IPS-18a (cell line): ENCODE data around the gene PPP2R2D.

Experiments used
- H3K27ac ChIP-seq: one replicate; pipeline ENCODE4 v1.5.1; 2013; ENCODE audit warnings: low read length
- H3K27me3 ChIP-seq: one replicate; pipeline ENCODE4 v1.6.1; 2013; ENCODE audit warnings: mild to moderate bottlenecking, low read length; ENCODE audit not compliant: control insufficient read depth, insufficient read depth
- H3K36me3 ChIP-seq: one replicate; pipeline ENCODE4 v1.6.1; 2013; ENCODE audit warnings: low read depth, low read length; ENCODE audit not compliant: control insufficient read depth
- H3K4me1 ChIP-seq: one replicate; pipeline ENCODE4 v1.6.1; 2013; ENCODE audit warnings: low read depth, low read length; ENCODE audit not compliant: control insufficient read depth
- H3K4me3 ChIP-seq: one replicate; pipeline ENCODE4 v1.5.1; 2013; ENCODE audit warnings: low read length
- H3K9ac ChIP-seq: one replicate; pipeline ENCODE4 v1.6.1; 2013; ENCODE audit warnings: mild to moderate bottlenecking, low read length, moderate library complexity
- H3K9me3 ChIP-seq: one replicate; pipeline ENCODE4 v1.6.1; 2013; ENCODE audit warnings: low read depth, low read length; ENCODE audit not compliant: control insufficient read depth

Gene PPP2R2D

DNA sequence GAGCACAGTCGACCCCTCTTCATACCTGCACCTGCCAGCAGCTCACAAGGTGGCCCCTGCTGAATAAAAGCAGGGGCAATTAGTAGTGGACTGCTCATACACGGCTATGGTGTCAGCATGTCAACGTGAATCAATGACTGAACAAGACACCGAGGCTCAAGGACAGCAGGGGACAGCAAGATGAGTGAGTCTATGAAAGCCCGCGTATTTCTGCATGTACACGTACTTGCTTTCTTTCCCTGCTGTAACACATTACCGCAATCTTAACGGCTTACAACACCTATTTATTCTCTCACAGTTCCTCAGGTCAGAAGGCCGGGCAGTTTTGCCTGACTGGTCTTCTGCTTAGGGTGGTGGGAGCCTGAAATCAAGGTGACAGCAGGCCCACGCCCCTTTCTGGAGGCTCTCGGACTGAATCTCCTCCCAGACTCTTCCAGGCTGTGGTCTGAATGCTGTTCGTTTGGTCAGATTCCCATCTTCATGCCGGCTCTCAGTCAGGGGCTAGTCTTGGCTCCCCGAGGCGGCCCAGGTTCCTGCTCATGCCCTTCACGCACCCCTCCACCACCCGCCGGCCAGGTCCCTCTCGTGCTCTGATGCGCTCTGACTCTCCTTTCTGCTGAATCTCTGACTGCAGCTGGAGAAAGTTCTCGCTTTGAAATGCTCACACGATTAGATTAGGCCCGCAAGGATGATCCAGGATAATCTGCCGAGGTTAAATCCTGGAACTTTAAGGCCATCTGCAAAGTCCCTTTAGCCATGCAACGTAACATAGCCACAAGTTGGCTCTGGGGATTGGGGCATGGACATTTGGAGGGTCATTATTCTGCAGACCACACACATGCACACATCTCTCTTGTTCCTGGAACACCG is 7.8 kb upstream of the PPP2R2D start:
- no peak overlapping the region for H3K27ac ChIP-seq
- H3K4me3 ChIP-seq, result no peak overlapping the region

DNA sequence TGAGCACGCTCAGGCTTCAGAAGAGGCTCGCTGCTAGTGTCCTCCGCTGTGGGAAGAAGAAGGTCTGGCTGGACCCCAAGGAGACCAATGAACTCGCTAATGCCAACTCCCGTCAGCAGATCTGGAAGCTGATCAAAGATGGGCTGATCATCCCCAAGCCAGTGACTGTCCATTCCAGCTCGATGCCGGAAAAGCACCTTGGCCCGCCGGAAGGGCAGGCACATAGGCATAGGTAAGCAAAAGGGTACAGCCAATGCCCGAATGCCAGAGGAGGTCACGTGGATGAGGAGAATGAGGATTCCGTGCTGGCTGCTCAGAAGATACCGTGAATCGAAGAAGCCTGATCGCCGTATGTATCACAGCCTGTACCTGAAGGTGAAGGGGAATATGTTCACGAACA is 5.7 kb upstream of the PPP2R2D start:
- Histone ChIP-seq H3K27me3 (peaks cover 17% of the 10 kb centered on the region), H3K9me3 (no peaks in the 10 kb centered on the region), H3K27ac (no peak overlapping the region), H3K9ac (no peak overlapping the region), H3K4me1 (no peaks in the 10 kb centered on the region), H3K4me3 (no peak overlapping the region), H3K36me3 (no peaks in the 10 kb centered on the region)

More for the DNA sequence above, 7.8 kb upstream of the PPP2R2D start:
- Histone ChIP-seq H3K9me3 (no peaks in the 10 kb centered on the region), H3K27me3 (no peaks in the 10 kb centered on the region), H3K4me1 (no peaks in the 10 kb centered on the region), H3K9ac (no peak overlapping the region), H3K36me3 (no peaks in the 10 kb centered on the region)

DNA sequence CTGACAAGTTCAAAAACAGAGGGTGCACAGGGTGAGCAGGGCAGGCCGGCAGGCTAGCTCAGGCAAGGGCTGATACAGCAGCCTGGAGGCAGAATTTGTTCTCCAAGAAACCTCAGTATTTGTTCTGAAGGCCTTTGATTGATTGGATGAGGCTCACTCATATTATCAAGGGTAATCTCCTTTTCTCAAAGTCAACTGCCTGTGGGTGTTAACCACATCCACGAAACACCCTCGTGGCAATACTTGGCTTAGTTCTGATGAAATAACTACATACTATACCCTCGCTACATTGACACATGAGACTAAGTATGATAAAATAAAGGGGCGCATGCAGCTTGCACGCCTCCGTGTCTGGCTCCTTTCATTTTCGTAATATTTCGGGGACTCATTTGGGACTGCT is 4.4 kb upstream of the PPP2R2D start:
- H3K27me3 ChIP-seq, result peaks cover 18% of the 10 kb centered on the region
- H3K9ac ChIP-seq, result no peak overlapping the region
- H3K9me3 ChIP-seq, result no peaks in the 10 kb centered on the region
- no peak overlapping the region for H3K4me3 ChIP-seq
- H3K36me3 ChIP-seq, result no peaks in the 10 kb centered on the region
- H3K27ac ChIP-seq, result no peak overlapping the region
- no peaks in the 10 kb centered on the region for H3K4me1 ChIP-seq

DNA sequence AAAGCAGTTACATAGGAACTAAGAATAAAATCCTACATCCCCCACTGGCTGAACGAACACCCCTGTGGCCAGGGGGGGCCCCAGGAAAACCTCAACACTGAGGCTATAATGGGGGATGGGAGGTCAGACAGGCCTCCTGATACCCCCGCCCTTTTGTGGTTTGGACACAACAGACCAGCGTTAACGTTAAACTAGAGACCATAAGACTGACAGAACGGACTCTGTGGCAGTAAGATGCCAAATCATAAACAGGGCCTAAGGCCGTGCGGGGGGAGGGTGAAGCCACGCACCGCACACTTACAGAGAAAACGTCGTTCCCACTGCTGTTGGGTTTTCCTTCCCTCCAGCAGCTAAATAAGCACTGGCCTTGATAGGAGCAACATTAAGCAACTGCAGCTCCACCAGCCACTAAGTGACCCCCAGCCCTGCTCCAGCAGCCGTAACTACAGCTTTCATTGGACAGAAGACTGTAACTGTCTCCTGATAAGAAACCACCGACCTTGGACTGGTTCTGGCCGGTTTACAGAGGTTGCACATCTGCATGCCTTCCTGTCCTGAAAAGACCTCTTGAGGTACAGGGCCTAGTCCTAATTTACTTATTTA is 3.4 kb upstream of the PPP2R2D start:
- Histone ChIP-seq H3K9ac (no peak overlapping the region), H3K4me1 (peaks cover 6% of the 10 kb centered on the region), H3K36me3 (no peaks in the 10 kb centered on the region), H3K4me3 (no peak overlapping the region), H3K27me3 (peaks cover 18% of the 10 kb centered on the region), H3K27ac (no peak overlapping the region), H3K9me3 (no peaks in the 10 kb centered on the region)

DNA sequence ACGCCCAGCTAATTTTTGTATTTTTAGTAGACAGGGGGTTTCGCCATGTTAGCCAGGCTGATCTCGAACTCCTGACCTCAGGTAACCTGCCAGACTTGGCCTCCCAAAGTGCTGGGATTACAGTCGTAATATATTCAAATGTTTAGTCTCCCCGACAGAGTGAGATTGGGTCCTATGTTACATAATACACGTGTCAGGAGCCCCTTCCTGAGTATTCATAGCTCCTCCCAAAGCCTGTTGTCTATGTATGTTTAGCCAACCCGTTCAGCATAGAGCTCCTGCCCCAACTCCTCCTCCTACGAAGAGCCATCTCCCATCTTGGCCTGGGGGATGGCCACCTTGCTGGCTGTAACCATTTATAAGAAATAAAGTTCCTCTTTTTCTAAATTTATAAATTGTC is 2.7 kb upstream of the PPP2R2D start:
- H3K9me3 ChIP-seq, result no peaks in the 10 kb centered on the region
- H3K4me1 ChIP-seq, result peaks cover 10% of the 10 kb centered on the region

DNA sequence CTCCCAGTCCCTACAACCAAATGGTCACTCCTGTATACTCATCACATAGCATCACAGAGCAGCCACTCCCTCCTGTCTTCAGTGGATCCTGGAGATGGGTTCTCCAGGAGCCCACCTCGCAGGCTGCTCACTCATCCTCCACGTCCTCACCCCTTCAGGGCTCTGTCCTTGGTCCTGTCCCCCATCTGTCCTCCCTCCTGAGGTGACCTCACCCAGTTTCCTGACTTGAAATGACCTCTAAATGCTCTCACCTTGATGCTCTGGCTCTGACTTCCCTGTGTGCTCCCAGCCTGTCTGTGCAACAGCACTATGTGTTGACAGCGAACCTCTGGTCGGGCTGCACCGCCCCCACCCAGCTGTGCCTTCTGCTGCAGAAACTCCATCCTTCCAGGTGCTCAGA is 2.1 kb upstream of the PPP2R2D start:
- H3K27me3 ChIP-seq, result peaks cover 18% of the 10 kb centered on the region
- no peak overlapping the region for H3K9ac ChIP-seq
- H3K36me3 ChIP-seq, result no peaks in the 10 kb centered on the region
- H3K4me1 ChIP-seq, result peaks cover 10% of the 10 kb centered on the region
- H3K4me3 ChIP-seq, result no peak overlapping the region
- H3K9me3 ChIP-seq, result no peaks in the 10 kb centered on the region
- no peak overlapping the region for H3K27ac ChIP-seq

More for the DNA sequence above, 2.7 kb upstream of the PPP2R2D start:
- Histone ChIP-seq H3K36me3 (no peaks in the 10 kb centered on the region), H3K27me3 (peaks cover 18% of the 10 kb centered on the region), H3K9ac (no peak overlapping the region), H3K4me3 (no peak overlapping the region), H3K27ac (no peak overlapping the region)

DNA sequence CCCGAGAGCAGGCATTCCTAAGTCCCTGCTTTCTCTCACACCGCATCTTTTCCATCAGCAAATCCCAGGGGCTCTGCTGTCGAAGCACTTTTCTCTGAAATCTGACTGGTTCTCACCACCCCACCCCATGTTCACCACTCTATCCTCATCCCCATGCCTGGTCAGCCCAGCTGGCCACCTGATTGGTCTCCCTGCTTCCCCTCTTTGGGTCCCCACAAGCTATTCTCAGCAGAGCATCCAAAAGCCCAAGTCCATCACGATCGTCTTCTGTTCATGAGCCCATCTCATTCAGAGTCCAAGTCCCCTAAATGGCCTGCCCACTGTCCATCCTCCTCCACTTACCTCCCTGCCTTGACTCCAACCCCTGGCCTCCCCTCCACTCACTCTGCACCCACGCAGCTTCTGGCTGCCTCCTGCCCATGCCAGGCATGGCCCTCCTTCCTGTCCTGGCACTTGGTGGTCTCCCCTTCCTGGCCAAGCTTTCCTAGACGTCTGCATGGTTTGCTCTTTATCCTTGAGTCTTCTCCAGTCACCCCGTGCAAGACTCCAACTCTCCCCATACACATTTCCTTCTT is 1.6 kb upstream of the PPP2R2D start:
- H3K9me3 ChIP-seq, result no peaks in the 10 kb centered on the region
- H3K9ac ChIP-seq, result no peak overlapping the region
- no peak overlapping the region for H3K4me3 ChIP-seq
- no peaks in the 10 kb centered on the region for H3K36me3 ChIP-seq
- peaks cover 18% of the 10 kb centered on the region for H3K27me3 ChIP-seq
- no peak overlapping the region for H3K27ac ChIP-seq
- peaks cover 10% of the 10 kb centered on the region for H3K4me1 ChIP-seq

DNA sequence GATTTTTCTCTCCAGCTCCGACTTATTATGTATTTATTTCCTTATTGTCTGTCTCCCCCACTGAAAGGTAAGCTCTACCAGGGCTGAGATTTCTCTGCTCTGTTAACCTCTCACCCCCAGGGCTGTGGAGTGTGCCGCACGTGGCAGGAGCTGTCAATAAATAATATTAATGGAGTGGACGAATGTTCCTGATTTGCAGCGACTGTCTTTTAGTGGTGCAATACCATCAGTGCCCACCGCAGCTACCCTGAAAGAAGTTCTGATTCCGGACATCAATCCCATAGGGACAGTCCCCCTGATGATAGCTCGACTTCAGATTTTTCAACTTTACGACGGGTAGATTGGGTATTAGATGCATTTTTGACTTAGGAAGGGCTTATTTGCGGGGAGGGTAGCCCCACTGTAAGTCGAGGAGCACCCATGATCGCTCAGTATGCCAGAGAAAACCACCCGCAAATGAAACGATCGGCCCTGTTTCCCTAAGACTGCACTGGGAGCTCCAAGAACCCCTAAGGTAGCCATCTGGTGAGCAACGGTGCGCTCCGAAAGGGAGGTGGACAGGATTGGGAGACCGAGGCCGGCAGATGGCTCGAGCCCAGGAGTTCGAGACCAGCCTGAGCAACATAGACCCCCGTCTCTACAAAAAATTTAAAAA is 986 bp upstream of the PPP2R2D start:
- Histone ChIP-seq H3K4me3 (peak overlapping the region; percentile 80), H3K4me1 (peaks cover 10% of the 10 kb centered on the region), H3K9ac (peak overlapping the region; percentile 74)

DNA sequence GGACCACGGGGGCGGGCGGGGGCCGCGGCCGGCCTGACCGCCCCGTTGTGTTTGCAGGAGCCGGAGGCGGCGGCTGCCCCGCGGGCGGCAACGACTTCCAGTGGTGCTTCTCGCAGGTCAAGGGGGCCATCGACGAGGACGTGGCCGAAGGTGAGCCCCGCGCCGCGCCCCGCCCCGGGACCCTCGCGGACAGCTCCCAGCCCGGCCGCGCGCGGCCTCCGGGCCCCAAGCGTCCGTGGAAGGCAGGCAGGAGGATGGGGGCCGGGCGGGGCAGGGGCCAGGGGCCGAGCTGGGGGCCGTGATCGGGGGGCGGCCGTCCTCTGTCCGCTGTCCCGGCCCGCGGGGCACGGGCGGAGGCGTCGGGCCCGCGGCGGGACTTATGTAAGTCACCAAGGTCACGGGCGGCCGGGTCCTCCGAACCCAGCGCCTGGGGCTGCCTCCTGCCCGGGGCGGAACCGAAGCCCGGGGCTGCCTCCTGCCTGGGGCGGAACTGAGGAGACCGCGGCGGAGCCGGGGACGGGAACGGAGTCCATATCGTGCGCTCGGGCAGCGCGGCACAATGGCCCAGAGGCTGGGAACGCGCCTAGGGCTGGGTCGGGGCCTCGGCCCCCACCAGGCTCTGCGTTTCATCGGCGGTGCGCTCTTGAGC is 497 bp downstream of the PPP2R2D start:
- Histone ChIP-seq H3K27ac (no peak overlapping the region), H3K27me3 (peaks cover 18% of the 10 kb centered on the region), H3K36me3 (peaks cover 8% of the 10 kb centered on the region), H3K4me1 (peaks cover 10% of the 10 kb centered on the region), H3K9ac (peak overlapping the region; percentile 61), H3K4me3 (peak overlapping the region; percentile 83), H3K9me3 (no peaks in the 10 kb centered on the region)

More for the DNA sequence above, 986 bp upstream of the PPP2R2D start:
- Histone ChIP-seq H3K27ac (peak overlapping the region; percentile 64), H3K36me3 (no peaks in the 10 kb centered on the region), H3K27me3 (peaks cover 18% of the 10 kb centered on the region), H3K9me3 (no peaks in the 10 kb centered on the region)

DNA sequence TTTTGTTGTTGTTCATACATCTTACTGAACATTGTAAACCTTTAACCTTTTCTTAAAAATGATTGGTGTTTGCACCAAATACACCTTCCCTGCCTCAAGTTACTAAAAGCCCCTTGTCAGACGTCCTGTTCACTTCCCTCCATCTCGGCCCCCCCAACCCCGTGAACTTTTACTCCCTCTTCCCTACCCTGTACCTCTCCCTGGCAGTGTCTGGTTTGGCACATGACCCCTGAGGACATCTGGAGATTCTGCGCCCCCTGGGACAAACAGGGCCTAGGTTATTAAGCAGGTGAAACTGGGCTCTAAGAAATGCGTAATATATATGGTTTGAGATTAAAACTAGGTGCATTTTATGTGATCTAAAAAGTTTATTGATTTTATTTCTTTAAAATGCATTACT is 1.4 kb downstream of the PPP2R2D start:
- Histone ChIP-seq H3K9me3 (no peaks in the 10 kb centered on the region), H3K27ac (no peak overlapping the region), H3K4me3 (peak overlapping the region; percentile 83), H3K9ac (peak overlapping the region; percentile 61), H3K4me1 (peaks cover 10% of the 10 kb centered on the region), H3K36me3 (peaks cover 10% of the 10 kb centered on the region), H3K27me3 (peaks cover 18% of the 10 kb centered on the region)

DNA sequence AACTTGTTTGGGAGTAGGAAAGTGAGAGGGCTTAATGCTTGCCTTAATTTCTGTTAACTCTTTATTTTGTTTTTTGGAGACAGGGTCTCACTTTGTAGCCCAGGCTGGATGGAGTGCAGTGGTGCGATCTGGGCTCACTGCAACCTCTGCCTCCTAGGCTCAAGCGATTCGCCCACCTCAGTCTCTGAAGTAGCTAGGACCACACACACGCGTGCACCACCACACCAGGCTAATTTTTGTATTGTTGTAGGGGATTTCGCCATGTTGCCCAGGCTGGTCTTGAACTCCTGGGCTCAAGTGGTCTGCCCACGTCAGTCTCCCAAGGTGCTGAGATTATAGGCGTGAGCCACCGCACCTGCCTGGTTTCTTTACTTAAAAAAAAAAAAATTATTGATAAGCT is 1.9 kb downstream of the PPP2R2D start:
- H3K27me3 ChIP-seq, result peaks cover 18% of the 10 kb centered on the region
- no peaks in the 10 kb centered on the region for H3K9me3 ChIP-seq
- H3K27ac ChIP-seq, result no peak overlapping the region
- peak overlapping the region; percentile 83 for H3K4me3 ChIP-seq
- peaks cover 10% of the 10 kb centered on the region for H3K36me3 ChIP-seq
- H3K4me1 ChIP-seq, result peaks cover 10% of the 10 kb centered on the region
- no peak overlapping the region for H3K9ac ChIP-seq
